Neural cell (in vitro differentiated cells): ENCODE results near the gene RAC3. TPM values are rescaled to one million over a fixed set of nuclear protein-coding genes. Genes with fewer than 3 reads are reported as not detected.

Source experiments
- H2AFZ ChIP-seq: fragments of 200-600, 300-800 bp; sonication (generic), shearing (Covaris generic); 2 replicates; pipeline ENCODE4 v1.6.0; 2014; ENCODE audit warnings: low read depth, mild to moderate bottlenecking, antibody characterized with exemption, low read length, moderate library complexity
- H3F3A ChIP-seq: fragments of 200-600 bp; shearing (Covaris generic); 2 replicates; pipeline ENCODE4 v1.6.1; 2016; ENCODE audit warnings: mild to moderate bottlenecking, moderate library complexity, mixed read lengths, antibody characterized with exemption, low read length; ENCODE audit not compliant: insufficient read depth, poor library complexity, severe bottlenecking
- H3K27ac ChIP-seq: fragments of 200-600, 300-800 bp; sonication (generic), shearing (Covaris generic); 2 replicates; pipeline ENCODE4 v1.5.1; 2014; ENCODE audit warnings: mild to moderate bottlenecking, low read length, moderate library complexity
- H3K27me3 ChIP-seq: fragments of 300-800, 200-600 bp; sonication (generic), shearing (Covaris generic); 2 replicates; pipeline ENCODE4 v1.6.0; 2014; ENCODE audit warnings: mild to moderate bottlenecking, low read depth, low read length, moderate library complexity; ENCODE audit not compliant: insufficient read depth
- H3K36me3 ChIP-seq: fragments of 300-800, 200-600 bp; sonication (generic), shearing (Covaris generic); 2 replicates; pipeline ENCODE4 v1.5.1; 2014; ENCODE audit warnings: mild to moderate bottlenecking, antibody characterized with exemption, low read length, moderate library complexity; ENCODE audit not compliant: insufficient read depth
- H3K4me2 ChIP-seq: fragments of 300-800, 200-600 bp; sonication (generic), shearing (Covaris generic); 2 replicates; pipeline ENCODE4 v1.6.0; 2014; ENCODE audit warnings: mild to moderate bottlenecking, low read length
- H3K4me3 ChIP-seq: fragments of 300-800, 200-600 bp; sonication (generic), shearing (Covaris generic); 2 replicates; pipeline ENCODE4 v1.5.1; 2014; ENCODE audit warnings: mild to moderate bottlenecking, low read length, moderate library complexity
- H3K79me2 ChIP-seq: fragments of 200-600 bp; shearing (Covaris generic); replicated peaks from 2 replicates; pipeline ENCODE4 v1.6.0; 2014; ENCODE audit warnings: mild to moderate bottlenecking, low read length, moderate library complexity; ENCODE audit not compliant: insufficient read depth
- H3K9ac ChIP-seq: fragments of 300-800, 200-600 bp; sonication (generic), shearing (Covaris generic); 2 replicates; pipeline ENCODE4 v1.6.1; 2016; ENCODE audit warnings: mild to moderate bottlenecking, low read length, mixed read lengths
- H3K9me2 ChIP-seq: fragments of 200-600 bp; shearing (Covaris generic); 2 replicates; pipeline ENCODE4 v1.6.1; 2016; ENCODE audit warnings: mild to moderate bottlenecking, low read length, mixed read lengths; ENCODE audit not compliant: insufficient read depth
- H3K9me3 ChIP-seq: fragments of 200-600, 300-800 bp; sonication (generic), shearing (Covaris generic); 2 replicates; pipeline ENCODE4 v1.6.1; 2016; ENCODE audit warnings: mild to moderate bottlenecking, mixed run types, low read length, moderate library complexity, mixed read lengths
- H4K20me1 ChIP-seq: fragments of 200-600 bp; shearing (Covaris generic); 2 replicates; pipeline ENCODE4 v1.6.1; 2016; ENCODE audit warnings: mild to moderate bottlenecking, mixed run types; ENCODE audit not compliant: insufficient read depth
- EP300 ChIP-seq: fragments of 450-650 bp; conservative IDR thresholded peaks from 2 replicates; pipeline ENCODE4 v1.6.1; 2014; ENCODE audit warnings: antibody characterized with exemption, mild to moderate bottlenecking, moderate library complexity; ENCODE audit not compliant: poor library complexity, severe bottlenecking
- EZH2 ChIP-seq: fragments of 200-600, 300-800 bp; shearing (Covaris generic), sonication (generic); IDR thresholded peaks from 2 replicates; pipeline ENCODE4 v1.6.1; 2014; ENCODE audit warnings: antibody characterized with exemption, low read length, borderline replicate concordance, mild to moderate bottlenecking; ENCODE audit not compliant: insufficient read depth, poor library complexity, severe bottlenecking
- MXI1 ChIP-seq: fragments of 450-650 bp; conservative IDR thresholded peaks from 2 replicates; pipeline ENCODE4 v1.6.1; 2014; ENCODE audit warnings: antibody characterized with exemption, mild to moderate bottlenecking; ENCODE audit not compliant: poor library complexity, severe bottlenecking
- POLR2AphosphoS5 ChIP-seq: IDR thresholded peaks from 2 replicates; pipeline ENCODE4 v1.6.1; 2012
- RAD21 ChIP-seq: fragments of 450-650 bp; conservative IDR thresholded peaks from 2 replicates; pipeline ENCODE4 v1.6.1; 2014; ENCODE audit warnings: antibody characterized with exemption, mild to moderate bottlenecking, moderate library complexity
- SMC3 ChIP-seq: fragments of 450-650 bp; conservative IDR thresholded peaks from 2 replicates; pipeline ENCODE4 v1.6.1; 2014; ENCODE audit warnings: antibody characterized with exemption, mild to moderate bottlenecking, moderate library complexity; ENCODE audit not compliant: poor library complexity
- polyA plus RNA-seq: library from polyadenylated mRNA; depleted of rRNA; stranded (reverse); fragments of >200 nt; gene quantifications from 2 replicates; pipeline ENCODE4 v1.2.3, GENCODE V29; 2014
- TF ChIP-seq, protein P1 (sequence below): fragments of 450-650 bp; IDR thresholded peaks from 2 replicates; pipeline ENCODE4 v1.5.1; 2014; ENCODE audit warnings: antibody characterized with exemption, mild to moderate bottlenecking, moderate library complexity; ENCODE audit not compliant: poor library complexity, severe bottlenecking

Gene RAC3
- polyA plus RNA-seq, 1 donor from 2014 or later: 211 TPM

GRCh38 chr17:82062984-82063368 lies 31.5 kb downstream of the RAC3 start:
- no peak overlapping the region for H3K4me3 ChIP-seq
- H3K27me3 ChIP-seq: no peaks in the 10 kb centered on the region
- no peaks in the 10 kb centered on the region for H3K9me2 ChIP-seq
- H3K4me2 ChIP-seq: no peak overlapping the region
- H3K36me3 ChIP-seq: no peaks in the 10 kb centered on the region
- H3K27ac ChIP-seq: no peak overlapping the region
- H2AFZ ChIP-seq: no peak overlapping the region
- H4K20me1 ChIP-seq: no peaks in the 10 kb centered on the region
- no peak for TF ChIP-seq POLR2AphosphoS5
- TF ChIP-seq RAD21: no peak
- no peak for TF ChIP-seq MXI1
- H3K79me2 ChIP-seq: no peaks in the 10 kb centered on the region
- no peaks in the 10 kb centered on the region for H3K9me3 ChIP-seq
- H3F3A ChIP-seq: no peaks in the 10 kb centered on the region
- no peak overlapping the region for H3K9ac ChIP-seq

- no peak overlapping the region for H3K9ac ChIP-seq
- no peaks in the 10 kb centered on the region for H3K36me3 ChIP-seq
- H4K20me1 ChIP-seq: no peaks in the 10 kb centered on the region
- peak overlapping the region; percentile 94 for H3K4me3 ChIP-seq
- H3K79me2 ChIP-seq: no peaks in the 10 kb centered on the region
- H3K9me3 ChIP-seq: no peaks in the 10 kb centered on the region
- H3K4me2 ChIP-seq: no peak overlapping the region
- no peak overlapping the region for H2AFZ ChIP-seq
- TF ChIP-seq EZH2: no peak
- no peak overlapping the region for H3K27ac ChIP-seq
- H3F3A ChIP-seq: no peaks in the 10 kb centered on the region
- H3K27me3 ChIP-seq: no peaks in the 10 kb centered on the region
- no peaks in the 10 kb centered on the region for H3K9me2 ChIP-seq
Measured at GRCh38 chr17:82063424-82064415, 32.2 kb downstream of the RAC3 start.

DNA sequence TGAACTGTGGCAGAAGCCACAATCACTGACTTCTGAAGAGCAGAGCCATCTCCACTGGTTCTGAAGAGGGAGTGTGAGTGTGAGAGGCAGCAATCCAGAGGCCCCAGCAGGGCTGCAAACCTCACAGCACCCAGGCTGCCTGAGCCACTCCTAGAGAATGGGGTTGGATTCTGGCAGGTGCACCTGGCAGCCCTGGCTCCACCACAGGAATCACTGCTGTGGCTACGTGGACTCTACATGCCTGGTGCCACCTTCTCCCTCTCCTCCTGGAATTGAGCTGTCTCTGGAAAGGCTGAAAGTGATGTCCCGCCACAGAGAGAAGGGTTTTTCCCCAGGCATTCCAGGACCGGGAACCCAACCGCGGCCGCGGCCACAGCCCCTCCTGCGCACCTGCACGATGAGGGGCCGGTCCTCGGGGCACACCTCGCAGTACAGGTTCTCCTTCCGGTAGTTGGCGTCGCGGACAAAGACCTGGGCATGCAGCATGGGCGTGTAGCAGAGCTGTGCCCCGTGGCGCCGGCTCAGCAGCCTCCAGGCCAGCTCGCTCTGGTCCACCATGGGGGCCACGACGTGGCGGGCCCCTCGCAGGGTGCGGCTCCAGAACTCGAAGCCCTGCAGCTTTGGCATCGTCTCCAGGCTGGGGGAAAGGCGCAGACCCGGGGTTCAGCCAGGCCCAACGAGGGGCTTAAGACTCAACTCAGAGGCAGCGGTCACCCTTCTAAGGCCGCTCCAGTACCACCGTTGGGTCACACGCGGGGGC lies 33.1 kb downstream of the RAC3 start:
- TF ChIP-seq SMC3 (no peak), MXI1 (no peak), EP300 (no peak)
- H3K27me3 ChIP-seq: no peaks in the 10 kb centered on the region
- no peaks in the 10 kb centered on the region for H4K20me1 ChIP-seq
- H3K4me2 ChIP-seq: peak overlapping the region; percentile 61
- no peaks in the 10 kb centered on the region for H3F3A ChIP-seq
- H3K79me2 ChIP-seq: no peaks in the 10 kb centered on the region
- H3K36me3 ChIP-seq: no peaks in the 10 kb centered on the region
- no peak overlapping the region for H3K27ac ChIP-seq
- H3K9me3 ChIP-seq: no peaks in the 10 kb centered on the region
- peak overlapping the region; percentile 72 for H3K9ac ChIP-seq
- H2AFZ ChIP-seq: no peak overlapping the region
- H3K4me3 ChIP-seq: peak overlapping the region; percentile 94
- H3K9me2 ChIP-seq: no peaks in the 10 kb centered on the region

- Histone ChIP-seq H2AFZ (no peak overlapping the region), H3K9me2 (no peaks in the 10 kb centered on the region), H3K36me3 (no peaks in the 10 kb centered on the region), H3K9me3 (no peaks in the 10 kb centered on the region), H3K79me2 (no peaks in the 10 kb centered on the region), H3K4me3 (peak overlapping the region; percentile 94), H3K9ac (peak overlapping the region; percentile 72), H4K20me1 (no peaks in the 10 kb centered on the region), H3F3A (no peaks in the 10 kb centered on the region), H3K27me3 (no peaks in the 10 kb centered on the region), H3K4me2 (peak overlapping the region; percentile 61), H3K27ac (no peak overlapping the region)
- peak; percentile 72 for TF ChIP-seq MXI1
- TF ChIP-seq, protein P1, sequence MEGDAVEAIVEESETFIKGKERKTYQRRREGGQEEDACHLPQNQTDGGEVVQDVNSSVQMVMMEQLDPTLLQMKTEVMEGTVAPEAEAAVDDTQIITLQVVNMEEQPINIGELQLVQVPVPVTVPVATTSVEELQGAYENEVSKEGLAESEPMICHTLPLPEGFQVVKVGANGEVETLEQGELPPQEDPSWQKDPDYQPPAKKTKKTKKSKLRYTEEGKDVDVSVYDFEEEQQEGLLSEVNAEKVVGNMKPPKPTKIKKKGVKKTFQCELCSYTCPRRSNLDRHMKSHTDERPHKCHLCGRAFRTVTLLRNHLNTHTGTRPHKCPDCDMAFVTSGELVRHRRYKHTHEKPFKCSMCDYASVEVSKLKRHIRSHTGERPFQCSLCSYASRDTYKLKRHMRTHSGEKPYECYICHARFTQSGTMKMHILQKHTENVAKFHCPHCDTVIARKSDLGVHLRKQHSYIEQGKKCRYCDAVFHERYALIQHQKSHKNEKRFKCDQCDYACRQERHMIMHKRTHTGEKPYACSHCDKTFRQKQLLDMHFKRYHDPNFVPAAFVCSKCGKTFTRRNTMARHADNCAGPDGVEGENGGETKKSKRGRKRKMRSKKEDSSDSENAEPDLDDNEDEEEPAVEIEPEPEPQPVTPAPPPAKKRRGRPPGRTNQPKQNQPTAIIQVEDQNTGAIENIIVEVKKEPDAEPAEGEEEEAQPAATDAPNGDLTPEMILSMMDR: no peak
Measured at GRCh38 chr17:82065193-82065637, 33.7 kb downstream of the RAC3 start.
